EL (cell line): ENCODE data around the gene UPP2.

ENCODE experiments used
- DNase-seq: peaks from one replicate; pipeline ENCODE4 v3.0.0-alpha.2; 2016

The UPP2 gene

DNA sequence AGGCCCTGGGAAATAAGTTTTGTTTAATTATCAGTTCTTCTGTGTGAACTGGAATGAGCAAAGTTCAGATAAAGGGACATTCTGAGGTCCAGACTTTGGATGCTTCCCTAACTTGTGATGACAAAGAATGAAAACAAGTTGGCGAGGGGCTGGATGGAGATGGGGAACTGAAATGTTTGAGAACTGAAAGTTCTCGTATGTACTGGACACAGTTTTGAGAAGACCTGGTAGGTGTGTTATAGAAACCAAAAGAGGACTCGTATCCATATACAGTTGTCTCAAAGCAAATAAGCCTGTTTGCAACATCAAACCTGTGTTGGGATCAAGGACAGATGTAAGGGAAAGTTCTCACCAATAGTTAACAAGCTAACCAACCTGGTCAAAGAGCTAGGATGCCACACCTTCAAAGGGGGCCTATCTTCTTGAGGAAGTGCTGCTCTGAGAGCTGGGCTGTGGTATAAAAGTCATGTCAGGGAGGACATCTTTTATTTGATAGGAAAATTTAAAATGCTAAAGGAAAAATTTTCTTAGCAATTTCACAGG lies at the start of gene UPP2:
TSS of gene UPP2 (plus strand) at position 493 of the 543 bp plus-strand sequence. CDS start 188 bp downstream, outside the sequence.
- DNase-seq = no peak

DNA sequence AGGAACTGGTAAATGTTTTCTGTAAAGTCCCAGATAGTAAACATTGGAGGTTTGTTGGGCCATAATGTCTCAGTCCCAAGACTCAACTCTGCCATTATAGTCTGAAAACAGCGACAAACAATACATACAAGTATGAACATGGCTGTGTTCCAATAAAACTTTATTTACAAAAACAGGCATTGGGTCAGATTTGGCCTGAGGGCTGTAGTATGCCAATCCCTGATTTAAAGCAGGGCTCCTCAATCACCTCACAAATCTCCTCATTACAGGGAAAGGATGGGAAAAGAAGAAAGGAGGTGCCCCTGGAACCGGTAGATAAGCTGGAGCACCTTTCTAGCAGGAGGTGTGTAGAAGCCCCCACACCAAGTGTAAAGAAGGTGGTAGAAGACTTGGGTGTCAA lies 48.9 kb upstream of the UPP2 start:
- no peak for DNase-seq

DNA sequence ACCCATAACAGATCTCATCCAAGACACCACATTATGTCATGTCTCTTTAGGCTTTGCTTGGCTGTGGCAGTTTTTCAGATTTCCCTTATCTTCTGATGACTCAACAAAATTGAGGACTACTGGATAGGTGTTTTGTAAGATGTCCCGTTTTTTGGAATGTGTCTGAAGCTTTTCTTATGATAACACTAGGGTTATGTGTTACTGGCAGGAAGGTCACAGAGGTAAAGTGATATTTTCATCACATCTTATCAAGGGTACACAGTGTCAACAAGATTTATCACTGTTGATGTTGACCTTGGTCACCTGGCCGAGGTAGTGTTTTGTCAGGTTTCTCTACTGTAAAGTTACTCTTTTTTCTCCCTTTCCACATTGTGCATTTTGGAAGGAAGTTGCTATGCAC lies 44.8 kb upstream of the UPP2 start:
- DNase-seq = no peak

DNA sequence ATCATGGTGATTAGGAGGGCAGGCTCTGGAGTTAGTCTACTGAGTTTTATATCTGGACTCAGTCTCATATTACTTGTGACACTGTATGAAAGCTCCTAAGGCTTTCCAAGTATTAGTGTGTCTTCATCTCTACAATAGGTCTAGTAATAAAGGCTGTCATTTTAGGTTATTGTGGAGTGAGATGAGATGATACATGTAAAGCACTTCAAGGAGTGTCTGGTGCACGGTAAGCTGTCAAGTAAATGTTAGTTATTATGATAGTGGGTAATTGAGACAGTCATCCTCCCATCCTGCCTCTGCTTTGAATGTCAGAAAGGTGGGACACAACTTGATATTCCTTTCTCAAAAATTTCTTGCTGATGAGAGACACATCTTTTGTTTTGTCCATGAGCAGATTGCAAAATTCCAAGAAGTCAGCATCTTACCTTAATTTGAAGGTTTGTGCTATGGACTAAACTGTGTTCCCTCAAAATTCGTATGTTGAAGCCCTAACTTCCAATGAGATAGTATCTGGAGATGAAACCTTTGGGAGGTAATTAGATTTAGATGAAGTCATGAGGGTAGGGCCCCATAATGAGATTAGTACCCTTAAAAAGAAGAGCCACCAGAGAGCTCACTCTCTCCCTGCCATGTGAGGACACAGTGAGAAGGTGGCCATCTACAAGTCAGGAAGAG lies 41.4 kb upstream of the UPP2 start:
- DNase-seq = no peak

DNA sequence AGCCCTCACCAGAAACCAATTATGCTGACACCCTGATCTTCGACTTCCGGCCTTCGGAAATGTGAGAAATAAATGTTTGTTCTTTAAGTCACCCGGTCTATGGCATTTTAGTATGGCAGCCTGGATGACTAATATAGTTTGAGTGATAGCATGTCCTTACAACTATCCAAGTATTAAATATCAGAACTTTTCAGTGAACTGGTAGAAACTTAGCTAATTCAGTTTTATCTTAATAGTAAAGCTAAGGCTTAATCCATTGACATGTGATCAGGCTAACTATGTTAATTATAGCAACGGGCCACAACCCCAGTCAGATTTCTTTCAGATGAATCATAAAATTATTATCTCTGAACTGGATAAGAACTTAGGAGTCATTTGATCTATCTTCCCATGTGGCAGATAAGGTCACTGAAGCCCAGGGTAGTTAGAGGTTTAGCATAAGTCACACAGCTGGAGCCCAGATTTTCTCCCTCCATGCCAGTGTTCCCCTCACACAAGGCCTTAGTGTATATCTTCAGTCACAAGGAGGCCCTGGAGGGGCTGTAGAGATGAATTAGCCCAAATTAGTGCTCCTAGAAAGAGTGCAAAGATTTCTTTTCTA lies 40.7 kb upstream of the UPP2 start:
- peak; percentile 79 for DNase-seq

DNA sequence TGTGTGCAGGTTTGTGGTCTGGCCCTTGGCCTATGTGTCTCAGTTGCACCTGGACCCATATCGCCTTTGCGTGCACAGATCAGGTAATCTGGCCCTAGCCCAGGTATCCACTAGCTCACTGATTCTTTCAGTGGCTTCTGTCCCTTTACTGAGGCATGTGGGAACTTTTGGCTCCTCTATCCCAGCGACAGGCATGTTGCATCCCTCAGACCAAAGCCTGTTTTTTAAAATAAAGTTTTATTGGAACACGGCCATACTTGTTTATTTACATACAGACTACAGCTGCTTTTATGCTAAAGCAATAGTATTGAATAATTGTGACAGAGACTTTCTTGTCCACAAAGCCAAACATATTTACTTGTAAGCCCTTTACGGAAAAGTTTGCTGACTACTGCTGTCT lies 39.9 kb upstream of the UPP2 start:
- no peak for DNase-seq

DNA sequence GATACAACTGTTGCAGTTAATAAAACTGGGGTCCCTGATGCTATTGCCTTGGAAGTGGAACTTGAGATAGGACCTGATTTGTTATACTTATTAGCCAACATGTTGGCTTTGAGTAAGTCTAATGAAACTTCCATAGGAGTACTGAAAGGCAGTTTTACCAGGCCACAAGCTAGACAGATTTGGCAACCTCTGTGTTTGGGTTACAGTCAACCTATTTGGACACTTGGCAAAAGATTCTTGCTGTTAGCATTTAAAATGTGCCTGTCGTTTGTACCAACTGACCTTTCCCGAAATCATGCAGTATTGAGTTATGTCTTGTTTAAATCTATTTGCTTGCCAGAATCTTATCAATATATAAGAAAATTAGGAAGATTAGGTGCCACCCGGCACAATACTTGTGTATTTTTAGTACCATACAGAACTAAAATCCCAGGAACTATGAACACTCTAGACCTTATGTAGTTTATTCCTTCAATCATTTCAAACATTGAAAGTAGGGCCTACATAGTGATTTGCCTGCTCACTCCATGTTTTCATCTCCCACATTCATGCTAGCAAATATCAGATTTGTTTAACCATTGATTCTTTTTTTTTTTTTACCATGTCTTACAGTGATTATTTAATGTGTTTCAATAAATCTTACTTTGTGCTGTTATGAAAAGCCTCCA lies 35.5 kb upstream of the UPP2 start:
- DNase-seq = no peak

DNA sequence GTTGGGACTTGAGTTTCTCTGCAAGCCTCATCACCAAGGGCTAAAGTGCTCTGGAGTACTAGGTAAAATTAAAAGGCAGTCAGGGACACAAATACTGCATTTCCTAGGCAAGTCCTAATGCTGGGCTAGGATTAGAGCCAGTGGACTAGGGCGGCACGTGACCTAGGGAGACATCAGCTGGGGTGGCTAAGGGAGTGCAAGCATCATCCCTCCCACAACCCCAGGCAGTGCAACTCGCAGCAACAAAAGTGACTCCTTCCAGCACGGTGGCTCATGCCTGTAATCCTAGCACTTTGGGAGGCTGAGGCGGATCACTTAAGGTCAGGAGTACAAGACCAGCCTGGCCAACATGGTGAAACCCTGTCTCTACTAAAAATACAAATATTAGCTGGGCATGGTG lies 30.7 kb upstream of the UPP2 start:
- no peak for DNase-seq

DNA sequence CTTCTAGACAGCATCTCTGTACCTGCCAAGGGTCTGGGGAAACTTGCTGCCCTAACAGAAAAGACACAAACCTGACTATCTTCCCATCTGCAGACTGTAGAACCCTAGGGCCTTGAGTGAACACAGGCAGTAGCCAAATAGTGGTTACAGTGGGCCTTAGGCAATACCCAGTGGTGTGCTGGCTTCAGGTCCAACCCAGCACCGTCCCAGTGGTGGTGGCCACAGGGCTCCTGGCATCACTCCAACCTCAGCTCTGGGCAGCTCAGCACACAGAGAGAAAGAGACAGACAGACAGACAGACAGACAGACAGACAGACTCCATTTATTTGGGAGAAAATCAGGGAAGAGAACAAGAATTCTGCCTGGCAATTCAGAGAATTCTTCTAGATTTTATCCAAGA lies 29.3 kb upstream of the UPP2 start:
- DNase-seq = no peak

DNA sequence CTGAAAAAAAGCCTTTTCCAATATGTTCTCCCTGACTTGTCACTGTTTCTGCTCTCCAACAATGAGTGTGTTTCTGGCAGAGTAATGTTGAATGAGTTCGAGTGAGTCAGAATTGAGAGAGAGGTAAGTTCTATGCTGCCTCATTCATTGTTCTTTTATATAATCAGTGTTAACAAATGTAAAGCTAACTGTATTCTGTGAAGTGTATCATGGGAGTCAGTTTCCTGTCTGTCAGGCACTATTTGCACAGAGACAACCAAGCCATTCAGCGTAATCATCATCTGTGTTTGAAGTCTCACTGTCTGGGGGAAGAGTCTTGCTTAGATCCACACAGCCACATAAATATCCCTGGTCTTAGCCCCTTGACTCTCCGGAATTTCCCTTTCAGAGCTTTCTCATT lies 22.0 kb upstream of the UPP2 start:
- DNase-seq = peak; percentile 34

DNA sequence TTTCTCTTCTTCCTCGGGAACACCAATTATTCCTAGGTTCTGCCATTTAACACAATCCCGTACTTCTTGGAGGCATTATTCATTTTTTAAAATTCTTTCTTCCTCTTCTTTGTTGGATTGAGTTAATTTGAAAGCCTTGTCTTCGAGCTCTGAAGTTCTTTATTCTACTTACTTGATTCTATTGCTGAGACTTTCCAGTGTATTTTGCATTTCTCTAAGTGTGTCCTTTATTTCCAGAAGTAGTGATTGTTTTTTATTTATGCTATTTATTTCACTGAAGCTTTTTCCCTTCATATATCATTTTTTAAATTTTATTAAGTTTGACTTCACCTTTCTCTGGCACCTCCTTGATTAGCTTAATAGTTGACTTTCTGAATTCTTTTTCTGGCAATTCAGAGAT lies 13.6 kb upstream of the UPP2 start:
- no peak for DNase-seq

DNA sequence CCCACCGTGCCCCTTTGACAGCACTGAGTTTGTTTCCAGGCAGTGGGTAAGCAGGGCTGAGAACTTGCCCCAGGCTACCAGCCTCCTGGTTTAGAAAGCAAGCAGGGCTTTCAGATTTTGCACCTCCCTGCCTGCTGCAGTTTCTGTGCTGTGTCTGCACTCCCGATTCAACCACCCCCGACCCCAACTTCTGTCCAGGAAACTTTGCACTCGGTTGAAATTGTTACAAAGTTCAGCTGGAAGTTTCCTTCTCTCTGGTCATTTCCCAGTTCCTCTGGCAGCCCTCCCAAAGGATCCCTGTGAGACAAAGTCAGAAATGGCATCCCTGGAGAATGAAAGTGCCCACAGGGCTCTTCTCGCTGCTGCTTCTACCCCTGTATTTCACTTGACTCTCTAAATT lies 12.4 kb upstream of the UPP2 start:
- no peak for DNase-seq

DNA sequence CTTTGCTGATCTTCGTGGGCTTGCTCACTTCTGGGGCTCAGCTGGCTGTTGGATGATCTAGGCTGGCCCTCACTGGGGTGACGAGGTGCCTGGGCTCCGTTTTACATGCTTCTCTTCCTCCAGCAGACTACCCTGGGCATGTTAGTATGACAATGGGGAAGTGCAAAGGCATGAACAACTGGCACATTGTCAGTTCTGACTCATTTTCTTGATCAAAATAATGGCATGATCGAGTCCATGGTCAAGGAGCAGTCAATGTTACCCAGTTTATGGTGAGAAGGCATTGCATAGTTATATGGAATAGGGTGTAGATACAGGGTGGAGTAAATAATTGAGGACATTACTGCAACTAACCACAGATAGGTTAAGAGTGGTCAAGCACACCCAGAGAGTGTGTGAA lies 10.0 kb upstream of the UPP2 start:
- no peak for DNase-seq

DNA sequence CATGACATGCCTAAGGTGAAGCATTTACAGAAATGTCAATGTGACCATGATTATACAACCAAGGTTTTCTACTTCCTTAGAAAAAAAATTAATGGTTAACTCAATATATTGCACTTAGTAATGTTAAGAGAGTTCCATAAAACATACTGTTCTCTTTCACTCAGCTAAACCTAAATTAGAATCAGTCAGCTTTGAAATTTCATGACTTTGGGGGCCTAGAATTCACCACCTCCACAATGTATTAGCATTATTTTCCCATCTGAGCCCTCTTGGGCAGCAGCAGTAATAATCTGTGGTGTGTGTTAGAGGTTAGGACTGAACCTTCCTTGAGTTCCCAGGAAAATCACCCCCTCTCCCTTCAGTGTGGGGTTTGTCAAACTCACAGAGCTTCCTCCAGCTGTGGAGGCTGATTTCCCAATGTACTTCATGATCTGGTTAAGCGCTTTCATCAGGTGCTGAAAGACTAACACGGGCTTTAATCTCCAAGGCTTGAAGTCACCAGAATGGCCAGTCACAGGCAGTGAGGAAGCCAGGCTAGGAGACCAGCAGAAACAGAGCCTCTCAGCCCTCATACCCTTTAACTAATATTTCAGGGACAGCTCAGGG lies 7.1 kb upstream of the UPP2 start:
- no peak for DNase-seq

DNA sequence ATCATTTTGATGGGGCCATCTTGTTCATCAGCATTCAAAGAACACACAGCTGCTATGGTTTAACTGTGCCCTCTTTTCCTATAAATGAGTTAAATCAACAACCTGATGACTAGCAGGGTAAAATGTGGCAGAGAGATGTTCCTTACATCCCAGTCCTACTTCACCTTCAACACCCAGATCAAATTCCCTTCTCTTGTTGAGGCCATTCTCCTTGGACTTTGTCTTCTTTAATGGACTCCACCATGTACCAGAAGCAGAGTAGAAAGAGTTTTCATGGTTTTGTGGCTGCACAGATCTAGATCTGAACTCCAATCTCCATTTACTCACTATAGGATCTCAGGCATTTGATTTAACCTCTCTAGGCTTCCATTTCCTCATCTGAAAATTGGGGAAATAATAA lies 6.4 kb upstream of the UPP2 start:
- DNase-seq = no peak

DNA sequence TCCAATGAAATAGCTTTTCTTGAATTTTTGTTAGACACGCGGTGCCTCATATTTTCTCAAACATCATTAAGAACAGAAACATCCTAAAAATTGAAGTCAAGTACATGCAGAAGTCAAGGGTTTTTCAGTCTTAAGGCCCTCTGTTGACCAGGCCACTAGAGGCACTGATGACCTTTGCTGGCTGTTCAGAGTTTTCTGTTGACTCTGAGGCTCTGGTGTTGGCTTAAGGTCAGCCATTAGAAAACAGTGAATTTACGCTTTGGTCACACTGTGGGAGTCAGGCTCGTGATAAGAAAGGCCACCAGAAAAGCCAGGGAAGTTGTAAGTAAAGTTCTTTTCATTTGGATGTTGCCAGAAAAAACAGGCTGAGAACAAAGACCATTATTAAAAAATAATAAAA lies 5.8 kb upstream of the UPP2 start:
- no peak for DNase-seq

DNA sequence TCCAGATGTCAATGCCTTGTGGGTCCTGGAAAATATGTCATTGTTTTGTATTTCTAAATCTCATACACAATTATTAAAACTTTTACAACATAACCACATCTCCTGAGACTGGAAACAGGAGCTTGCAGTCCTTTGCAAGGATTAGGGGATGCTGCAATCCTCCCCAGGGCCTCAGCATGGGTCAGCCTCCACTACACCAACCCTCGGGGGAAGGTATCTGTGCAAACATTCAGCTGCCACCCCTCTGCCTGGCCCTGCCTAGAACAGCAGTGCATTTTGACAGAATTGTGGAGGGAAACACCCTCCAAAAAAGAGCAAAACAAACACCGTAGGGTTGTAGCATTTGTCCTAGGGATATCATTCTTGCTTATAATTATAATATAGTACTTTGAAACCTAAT lies 4.2 kb upstream of the UPP2 start:
- DNase-seq = no peak

DNA sequence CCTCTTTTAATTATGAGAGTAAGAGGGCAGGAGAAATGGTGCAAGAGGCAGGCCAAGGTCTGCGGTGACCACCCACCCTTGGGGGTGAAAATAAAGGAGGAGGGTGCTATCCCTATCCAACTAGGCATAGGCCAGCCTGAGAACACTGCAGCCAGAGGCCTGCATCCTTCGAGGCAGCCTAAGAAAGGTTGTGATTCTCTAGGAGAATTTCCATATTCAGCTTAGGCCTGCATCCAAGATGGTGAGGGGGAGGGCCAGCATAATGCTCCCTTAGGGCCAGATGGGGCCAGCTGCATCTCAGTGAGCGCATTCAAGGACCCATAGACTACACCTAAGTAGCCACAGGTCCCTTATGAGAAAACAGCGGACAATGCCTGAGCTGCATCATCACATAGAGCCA lies 3.5 kb upstream of the UPP2 start:
- no peak for DNase-seq

DNA sequence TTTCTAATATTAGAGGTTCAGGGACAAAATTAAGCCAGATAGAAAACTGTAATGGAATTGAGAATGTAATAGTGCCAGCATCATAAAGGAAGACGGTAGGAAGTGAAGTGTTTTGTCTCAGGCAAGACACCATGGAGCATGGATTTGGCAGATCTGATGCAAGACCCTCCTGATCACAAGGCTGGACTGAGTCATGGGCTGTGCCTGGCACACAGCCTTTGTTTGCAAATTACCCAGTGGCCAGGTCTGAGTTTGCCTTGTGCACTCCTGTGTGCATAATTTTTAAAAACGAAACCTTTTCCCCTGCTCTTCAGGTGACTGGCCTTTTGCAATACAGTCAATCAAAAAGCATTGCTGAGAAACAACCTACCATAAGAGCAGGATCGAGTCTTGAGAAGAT lies 2.0 kb upstream of the UPP2 start:
- peak; percentile 43 for DNase-seq

DNA sequence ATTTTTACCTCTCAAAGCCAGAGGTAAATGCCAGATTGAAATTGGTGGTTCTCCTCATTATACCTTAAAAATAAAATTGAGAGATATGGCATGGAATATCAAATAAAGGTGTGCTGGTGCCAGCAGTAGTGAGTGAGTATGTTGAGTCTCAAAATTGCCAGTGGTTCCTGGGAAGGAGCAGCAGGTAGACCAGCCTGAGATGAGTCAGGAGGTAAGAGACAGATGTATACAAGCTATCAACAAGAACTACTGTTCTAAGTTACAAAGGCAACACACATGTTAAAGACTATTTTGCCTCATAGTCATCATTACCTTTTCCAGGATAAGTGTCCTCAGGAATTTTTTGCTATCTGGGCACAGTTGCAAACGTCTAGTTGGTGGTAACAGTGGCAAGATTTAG lies 1.3 kb upstream of the UPP2 start:
- DNase-seq = no peak

DNA sequence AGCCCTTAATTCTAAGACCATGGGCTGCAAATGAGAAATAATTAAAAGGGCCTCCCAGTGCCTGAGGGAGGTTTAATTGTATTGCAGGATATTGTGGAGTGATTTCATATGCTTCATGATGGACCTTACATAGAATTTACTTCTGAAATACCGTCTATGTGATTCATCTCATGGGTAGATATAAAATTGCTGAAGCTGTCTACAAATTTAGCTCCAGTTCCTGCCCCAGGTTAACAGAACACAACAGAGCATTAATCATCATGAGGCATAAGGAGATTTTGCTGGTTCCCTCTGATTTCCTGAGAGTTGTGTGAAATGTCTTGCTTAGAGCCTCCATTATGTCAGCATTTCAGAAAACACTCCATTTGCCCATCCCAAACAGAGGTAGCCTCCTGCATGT lies 770 bp downstream of the UPP2 start:
- DNase-seq = peak; percentile 73

DNA sequence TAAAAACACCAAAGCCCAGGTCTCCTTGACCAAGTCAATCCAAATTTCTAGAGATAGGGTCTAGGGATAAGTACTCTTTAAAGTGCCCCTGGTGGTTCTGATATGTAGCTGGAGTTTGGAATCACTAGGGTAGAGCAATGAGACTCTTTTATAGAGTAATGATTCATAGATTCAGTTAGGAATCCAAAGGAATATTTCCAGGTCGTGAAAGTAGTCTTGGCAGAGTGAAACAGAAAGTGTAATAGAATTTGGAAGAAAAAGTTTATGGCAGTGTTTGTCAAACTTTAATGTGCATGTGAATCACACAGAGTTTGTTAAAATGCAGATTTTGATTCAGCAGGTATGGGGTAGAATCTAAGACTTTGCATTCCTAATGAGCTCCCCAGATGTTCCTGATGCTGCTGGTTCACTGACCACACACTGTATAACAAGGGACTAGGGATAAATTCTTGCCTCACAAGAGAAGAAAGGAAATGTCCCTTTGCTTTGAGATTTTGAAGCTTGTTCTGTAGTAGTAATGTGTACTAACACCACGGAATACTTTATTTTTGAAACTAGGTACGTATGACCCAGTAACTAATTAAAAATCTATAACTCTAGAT lies 1.8 kb downstream of the UPP2 start:
- DNase-seq = peak; percentile 37

DNA sequence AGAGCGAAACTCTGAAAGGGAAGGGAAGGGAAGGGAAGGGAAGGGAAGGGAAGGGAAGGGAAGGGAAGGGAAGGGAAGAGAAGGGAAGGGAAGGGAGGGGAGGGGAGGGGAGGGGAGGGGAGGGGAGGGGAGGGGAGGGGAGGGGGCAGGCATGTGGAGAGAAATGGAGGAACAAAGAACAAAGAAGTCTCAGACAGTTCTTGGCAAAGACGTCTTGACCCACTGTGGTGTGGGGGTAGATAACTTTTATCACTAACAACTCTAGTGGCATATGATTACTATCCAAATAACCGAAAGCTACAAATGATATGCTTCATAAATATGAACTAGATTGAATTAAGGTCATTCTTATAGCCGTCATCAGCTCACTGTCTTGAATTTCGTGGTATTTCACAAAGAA lies 3.2 kb downstream of the UPP2 start:
- no peak for DNase-seq

DNA sequence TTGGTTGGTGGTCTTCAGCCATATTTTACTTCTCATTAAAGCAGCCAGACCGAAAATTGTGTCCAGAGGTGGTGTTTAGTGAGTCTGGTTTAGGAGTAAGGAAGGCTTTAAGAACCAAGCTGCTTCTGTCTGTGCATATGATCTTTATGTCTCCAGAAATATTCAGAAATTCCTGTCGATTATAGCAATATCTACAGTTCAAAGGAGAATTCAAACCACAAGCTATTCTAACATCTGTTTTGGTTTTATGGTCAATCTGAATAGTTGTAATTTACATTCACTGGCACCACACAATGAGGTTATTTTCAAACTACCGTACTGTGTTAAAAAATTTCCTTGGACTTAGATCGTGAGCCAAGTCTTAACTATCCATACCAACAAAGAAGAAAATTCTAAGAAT lies 11.3 kb downstream of the UPP2 start:
- no peak for DNase-seq
